A673 (cell line): ENCODE measurements around the gene SMIM13. TPM values are rescaled to one million over a fixed set of nuclear protein-coding genes. Genes with fewer than 3 reads are reported as not detected.

Experiments
- BruUV-seq: library from RNA; stranded (reverse); fragments of 400-500 nt; replicated peaks from 2 replicates; lab custom pipeline; 2021; lab: Mats Ljungman, UMichigan
- CTCF ChIA-PET: fragments of 300-600 bp; sonication (Branson Sonifier 250); formaldehyde crosslinking; loops from one replicate; lab custom pipeline; 2022; ENCODE audit warnings: antibody characterized with exemption; lab: Charles Lee
- POLR2A ChIA-PET: fragments of 300-600 bp; sonication (Branson Sonifier 250); formaldehyde crosslinking; loops from one replicate; lab custom pipeline; 2022; ENCODE audit warnings: antibody characterized with exemption; ENCODE audit not compliant: low non-redundant PET; lab: Charles Lee
- DNase-seq: peaks from one replicate; pipeline ENCODE4 v3.0.0-alpha.2; 2015; ENCODE audit warnings: low spot score
- H3K27ac ChIP-seq: fragments of 200-600 bp; sonication (generic); 2 replicates; pipeline ENCODE4 v1.5.1; 2016; ENCODE audit warnings: mixed run types, low read depth, mild to moderate bottlenecking, mixed read lengths, antibody characterized with exemption, low read length; ENCODE audit not compliant: poor library complexity, severe bottlenecking
- H3K27me3 ChIP-seq: fragments of 200-600 bp; sonication (generic); replicated peaks from 2 replicates; pipeline ENCODE4 v1.6.1; 2017; ENCODE audit warnings: mixed run types, low read depth, mild to moderate bottlenecking, mixed read lengths, antibody characterized with exemption, low read length; ENCODE audit not compliant: insufficient read depth, poor library complexity
- H3K36me3 ChIP-seq: fragments of 200-600 bp; sonication (generic); 2 replicates; pipeline ENCODE4 v1.6.1; 2016; ENCODE audit warnings: mixed run types, mild to moderate bottlenecking, mixed read lengths, antibody characterized with exemption, low read length; ENCODE audit not compliant: insufficient read depth, poor library complexity, severe bottlenecking
- H3K4me1 ChIP-seq: fragments of 200-600 bp; sonication (generic); 2 replicates; pipeline ENCODE4 v1.6.1; 2017; ENCODE audit warnings: mixed run types, mild to moderate bottlenecking, mixed read lengths, antibody characterized with exemption, low read length; ENCODE audit not compliant: insufficient read depth, poor library complexity, severe bottlenecking
- H3K4me3 ChIP-seq: fragments of 200-600 bp; sonication (generic); 2 replicates; pipeline ENCODE4 v1.5.1; 2016; ENCODE audit warnings: low read depth, mixed run types, mild to moderate bottlenecking, mixed read lengths, low read length; ENCODE audit not compliant: poor library complexity, severe bottlenecking
- H3K9me3 ChIP-seq: fragments of 200-600 bp; sonication (generic); 2 replicates; pipeline ENCODE4 v1.6.1; 2016; ENCODE audit warnings: mixed run types, low read depth, mild to moderate bottlenecking, mixed read lengths, antibody characterized with exemption, low read length; ENCODE audit not compliant: poor library complexity, severe bottlenecking
- EZH2 ChIP-seq: fragments of 200-600 bp; sonication (generic); IDR thresholded peaks from 2 replicates; pipeline ENCODE4 v1.6.1; 2017; ENCODE audit warnings: borderline replicate concordance, low read depth, mild to moderate bottlenecking, mixed read lengths, antibody characterized with exemption, low read length; ENCODE audit not compliant: poor library complexity, severe bottlenecking
- intact Hi-C: fragments of 100-400 bp; cut with micrococcal nuclease; formaldehyde crosslinking; loops from one replicate; pipeline ENCODE4 v1.10.0; 2022; ENCODE audit not compliant: unreplicated experiment
- total RNA-seq: library from RNA; stranded (reverse); gene quantifications from 2 replicates; pipeline ENCODE4 v1.2.3, GENCODE V29; 2021
- TF ChIP-seq, protein P1 (sequence below): fragments of 300-800, 200-600 bp; sonication (generic); conservative IDR thresholded peaks from 2 replicates; pipeline ENCODE4 v1.5.1; 2017; ENCODE audit warnings: low read depth, mild to moderate bottlenecking, antibody characterized with exemption, low read length, moderate library complexity, mixed read lengths

SMIM13 gene
- total RNA-seq, 1 experiment from 2014 or later, result 18.9 TPM

DNA sequence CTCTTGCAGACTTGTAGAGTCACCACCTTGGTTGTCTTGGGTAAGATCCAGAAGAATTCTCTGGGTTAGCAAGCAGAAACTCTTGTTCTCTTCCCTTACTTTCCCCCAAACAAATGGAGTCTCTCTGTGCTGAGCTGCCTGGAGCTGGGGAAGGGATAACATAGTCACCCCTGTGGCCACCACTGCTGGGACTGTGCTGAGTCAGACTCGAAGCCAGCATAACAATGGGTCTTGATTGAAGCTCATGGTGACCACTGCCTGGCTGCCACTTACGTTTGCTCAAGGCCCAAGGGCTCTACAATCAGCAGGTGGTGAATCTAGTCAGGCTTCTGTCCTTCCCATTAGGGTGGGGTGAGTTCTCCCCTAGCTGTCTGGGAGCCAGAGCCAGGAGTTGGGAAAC is 33.2 kb downstream of the SMIM13 start:
- no peak for DNase-seq
- no TSS peak for BruUV-seq
- ChIA-PET CTCF (no interaction called here), POLR2A (no interaction called here)
- Histone ChIP-seq H3K27ac (no peak overlapping the region), H3K36me3 (no peaks in the 10 kb centered on the region), H3K9me3 (no peaks in the 10 kb centered on the region), H3K27me3 (no peaks in the 10 kb centered on the region), H3K4me3 (no peak overlapping the region), H3K4me1 (peaks cover 1% of the 10 kb centered on the region)
- intact Hi-C loops, result no loop called here
- TF ChIP-seq EZH2, result no peak
- TF ChIP-seq, protein P1, sequence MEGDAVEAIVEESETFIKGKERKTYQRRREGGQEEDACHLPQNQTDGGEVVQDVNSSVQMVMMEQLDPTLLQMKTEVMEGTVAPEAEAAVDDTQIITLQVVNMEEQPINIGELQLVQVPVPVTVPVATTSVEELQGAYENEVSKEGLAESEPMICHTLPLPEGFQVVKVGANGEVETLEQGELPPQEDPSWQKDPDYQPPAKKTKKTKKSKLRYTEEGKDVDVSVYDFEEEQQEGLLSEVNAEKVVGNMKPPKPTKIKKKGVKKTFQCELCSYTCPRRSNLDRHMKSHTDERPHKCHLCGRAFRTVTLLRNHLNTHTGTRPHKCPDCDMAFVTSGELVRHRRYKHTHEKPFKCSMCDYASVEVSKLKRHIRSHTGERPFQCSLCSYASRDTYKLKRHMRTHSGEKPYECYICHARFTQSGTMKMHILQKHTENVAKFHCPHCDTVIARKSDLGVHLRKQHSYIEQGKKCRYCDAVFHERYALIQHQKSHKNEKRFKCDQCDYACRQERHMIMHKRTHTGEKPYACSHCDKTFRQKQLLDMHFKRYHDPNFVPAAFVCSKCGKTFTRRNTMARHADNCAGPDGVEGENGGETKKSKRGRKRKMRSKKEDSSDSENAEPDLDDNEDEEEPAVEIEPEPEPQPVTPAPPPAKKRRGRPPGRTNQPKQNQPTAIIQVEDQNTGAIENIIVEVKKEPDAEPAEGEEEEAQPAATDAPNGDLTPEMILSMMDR, result no peak

DNA sequence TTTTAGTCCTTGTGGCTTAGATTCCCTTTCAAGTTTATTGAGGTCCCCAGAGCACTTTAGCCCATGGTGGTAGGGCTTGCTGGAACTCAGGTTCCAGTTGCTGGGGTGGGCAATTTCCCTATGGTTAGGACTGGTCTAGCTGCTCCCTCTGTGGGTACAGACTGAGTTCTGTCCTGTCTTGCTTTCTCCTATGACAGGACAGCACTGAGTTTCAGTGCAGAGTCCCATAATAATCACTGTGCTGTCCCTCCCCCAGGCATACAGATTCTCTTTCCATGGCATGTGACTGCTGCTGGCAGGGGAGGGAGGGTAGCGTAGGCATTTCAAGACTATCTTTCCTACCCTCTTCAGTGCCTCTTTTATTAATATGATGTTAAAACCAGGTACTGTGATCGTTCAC is 35.0 kb downstream of the SMIM13 start:
- H3K27ac ChIP-seq, result no peak overlapping the region
- DNase-seq, result no peak
- no peak for TF ChIP-seq EZH2
- TF ChIP-seq, protein P1, result no peak
- H3K4me1 ChIP-seq, result no peaks in the 10 kb centered on the region
- BruUV-seq, result no TSS peak
- H3K27me3 ChIP-seq, result no peaks in the 10 kb centered on the region
- no peaks in the 10 kb centered on the region for H3K36me3 ChIP-seq
- no peak overlapping the region for H3K4me3 ChIP-seq
- POLR2A ChIA-PET, result no interaction called here
- intact Hi-C loops, result no loop called here
- H3K9me3 ChIP-seq, result no peaks in the 10 kb centered on the region
- CTCF ChIA-PET, result no interaction called here

DNA sequence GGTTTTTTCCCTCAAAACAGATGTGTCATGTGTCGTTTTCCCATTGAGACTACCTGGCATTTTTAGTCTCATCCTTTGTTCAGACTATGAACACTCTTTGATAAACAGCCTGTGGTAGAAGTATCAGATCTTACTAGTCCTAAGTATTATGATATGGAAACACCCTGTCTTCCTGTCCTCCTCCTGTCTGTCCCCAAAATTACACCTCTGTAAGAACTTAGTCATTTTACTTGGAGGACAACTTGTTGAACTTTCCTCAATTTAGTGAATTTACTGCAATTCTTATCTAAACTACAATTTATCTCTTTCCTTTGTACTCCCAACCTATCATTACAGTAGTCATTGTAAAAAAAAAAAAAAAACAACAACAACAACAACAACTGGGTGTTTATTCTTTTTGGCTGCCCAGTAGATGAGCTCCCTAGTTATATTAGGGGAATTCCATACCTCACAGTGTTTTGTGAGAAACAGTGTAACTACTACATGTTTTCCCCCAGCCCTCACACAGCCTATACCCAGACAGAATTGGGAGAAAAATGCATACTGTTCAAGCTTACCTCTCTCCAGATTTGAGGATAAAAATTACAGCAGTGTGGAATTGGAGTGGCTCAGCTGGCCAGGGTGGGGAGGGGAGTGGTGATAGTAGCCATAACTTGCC is 36.4 kb downstream of the SMIM13 start:
- Histone ChIP-seq H3K27me3 (no peaks in the 10 kb centered on the region), H3K4me3 (no peak overlapping the region), H3K9me3 (no peaks in the 10 kb centered on the region), H3K4me1 (no peaks in the 10 kb centered on the region), H3K27ac (no peak overlapping the region), H3K36me3 (no peaks in the 10 kb centered on the region)
- TF ChIP-seq EZH2, result no peak
- TF ChIP-seq, protein P1, result no peak
- ChIA-PET CTCF (no interaction called here), POLR2A (no interaction called here)
- BruUV-seq, result no TSS peak
- DNase-seq, result no peak
- intact Hi-C loops, result no loop called here
